GM18907 (cell line): Measurements from ENCODE around the gene JDP2.

Experiments used
- ATAC-seq: cut with Tn5 transposase; IDR thresholded peaks from one replicate; pipeline ENCODE4 v1.9.1; 2021; ENCODE audit warnings: mild to moderate bottlenecking, moderate library complexity; ENCODE audit not compliant: unreplicated experiment

JDP2 gene

DNA sequence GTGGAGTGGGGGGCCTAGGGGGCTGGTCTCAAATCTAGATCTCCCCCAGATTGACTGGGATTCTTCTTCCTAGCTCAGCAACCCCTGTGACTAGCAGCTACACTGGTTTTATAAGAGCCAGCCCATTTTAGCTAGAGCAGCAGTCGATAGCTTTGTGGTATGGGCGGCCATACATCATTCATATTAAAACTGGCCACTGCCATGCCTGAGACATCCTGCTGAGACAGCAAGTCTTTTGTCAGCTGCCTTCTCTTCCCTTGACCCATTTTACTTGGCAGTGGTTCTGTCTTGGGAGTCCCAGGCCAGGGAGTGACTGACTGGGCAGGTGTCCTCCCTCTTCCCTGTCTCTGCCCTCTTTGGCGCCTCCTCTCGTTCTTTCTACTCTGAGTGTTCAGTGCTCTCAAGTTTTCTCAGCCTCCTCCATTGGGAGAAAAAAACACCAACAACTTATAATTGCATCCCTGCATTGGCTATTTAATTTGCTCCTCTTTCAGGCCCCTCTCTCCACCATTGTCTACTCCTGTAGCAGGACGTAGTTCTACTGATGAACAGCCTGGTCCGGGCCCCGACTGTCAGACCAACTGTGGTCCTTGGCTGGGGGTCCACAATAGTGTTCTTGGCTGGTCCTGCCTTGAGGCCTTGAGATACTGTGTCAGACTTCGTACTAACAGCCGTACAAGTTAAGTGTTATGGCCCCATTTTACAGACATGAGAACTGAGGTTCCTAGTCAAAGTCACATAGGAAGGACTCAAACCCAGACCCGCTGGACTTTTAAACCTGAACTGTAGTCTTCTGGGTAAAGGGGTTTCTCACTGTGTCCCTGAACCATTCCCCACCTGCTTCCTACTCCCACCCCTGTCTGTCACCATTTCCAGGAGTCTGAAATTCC is 18.3 kb upstream of the JDP2 start:
- ATAC-seq = no peak

DNA sequence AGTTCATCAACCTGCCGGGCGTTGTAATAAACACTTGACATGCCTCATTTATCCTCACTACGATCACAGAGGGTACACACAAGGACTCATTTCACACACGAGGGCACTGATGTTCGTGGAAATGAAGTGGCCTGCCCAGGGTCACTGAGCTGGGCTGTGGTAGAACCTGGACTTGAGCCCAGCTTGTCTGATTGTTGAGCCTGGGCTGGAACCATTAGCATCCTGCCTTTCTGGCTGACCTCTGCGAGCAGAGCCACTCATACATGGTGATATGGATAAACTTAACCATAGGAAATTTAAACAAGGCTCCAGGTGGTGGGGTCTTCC is 16.6 kb upstream of the JDP2 start:
- ATAC-seq = no peak

GRCh38 chr14:75413013-75413412 is 14.8 kb upstream of the JDP2 start:
- ATAC-seq = no peak

DNA sequence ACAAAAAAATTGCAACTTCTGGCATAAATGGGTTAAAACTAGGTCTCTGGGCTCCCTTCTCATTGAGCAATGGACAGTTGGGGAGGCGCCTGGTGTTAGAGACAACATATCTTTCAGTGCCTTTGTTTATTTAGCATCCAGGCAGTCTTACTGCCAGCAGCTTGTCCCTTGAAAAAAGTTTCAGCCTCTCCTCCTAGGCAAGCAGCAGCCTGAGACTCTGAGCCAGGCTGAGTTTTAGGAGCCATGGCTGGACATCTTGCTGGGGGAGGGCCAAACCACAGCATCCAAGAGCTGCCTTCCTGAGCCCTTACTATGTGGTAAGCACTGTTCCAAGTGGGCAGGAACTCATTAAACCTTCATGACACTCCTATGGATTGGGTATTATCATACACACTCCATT is 10.1 kb upstream of the JDP2 start:
- ATAC-seq = no peak

- peak; percentile 73 for ATAC-seq
Measured at GRCh38 chr14:75418850-75419768, 8.7 kb upstream of the JDP2 start.

DNA sequence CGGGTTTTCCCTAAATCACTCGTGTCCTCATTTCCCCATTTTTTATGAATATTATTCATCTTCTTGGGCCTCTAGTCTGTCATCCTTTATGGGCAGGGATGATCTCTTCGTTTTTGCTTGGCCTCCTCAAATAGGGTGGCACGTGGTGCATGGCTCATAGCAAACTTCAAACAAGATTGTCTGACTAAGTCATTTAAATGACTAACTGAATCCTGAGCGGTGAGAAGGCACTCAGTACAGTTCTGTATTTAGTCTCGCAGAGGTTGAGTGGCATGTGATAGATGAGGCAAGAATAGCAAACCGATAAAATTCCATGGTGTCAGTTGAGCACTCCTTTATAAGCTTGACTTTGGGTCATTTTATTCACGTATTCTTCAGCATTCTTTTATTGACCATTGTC is 5.7 kb upstream of the JDP2 start:
- ATAC-seq = no peak

DNA sequence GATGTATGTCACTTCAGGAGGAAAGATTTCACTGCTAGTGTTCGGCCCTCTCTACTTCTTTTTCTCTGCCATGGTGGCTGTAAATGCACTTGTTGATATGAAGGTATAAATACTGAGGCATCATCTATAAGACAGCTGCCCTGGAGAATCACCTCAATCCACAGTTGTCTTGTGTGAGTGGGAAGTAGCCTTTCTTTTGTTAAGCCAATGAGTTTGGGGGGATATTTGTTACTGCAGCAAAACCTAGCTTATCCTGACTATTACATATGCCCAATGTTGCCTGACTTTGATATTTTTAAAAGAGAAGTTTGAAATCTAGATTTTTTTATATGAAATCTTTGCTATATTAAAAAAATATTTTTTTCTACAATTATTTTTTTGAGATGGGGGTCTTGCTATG is 3.3 kb upstream of the JDP2 start:
- ATAC-seq = no peak

- ATAC-seq = no peak
Measured at GRCh38 chr14:75425446-75425845, 2.4 kb upstream of the JDP2 start.

DNA sequence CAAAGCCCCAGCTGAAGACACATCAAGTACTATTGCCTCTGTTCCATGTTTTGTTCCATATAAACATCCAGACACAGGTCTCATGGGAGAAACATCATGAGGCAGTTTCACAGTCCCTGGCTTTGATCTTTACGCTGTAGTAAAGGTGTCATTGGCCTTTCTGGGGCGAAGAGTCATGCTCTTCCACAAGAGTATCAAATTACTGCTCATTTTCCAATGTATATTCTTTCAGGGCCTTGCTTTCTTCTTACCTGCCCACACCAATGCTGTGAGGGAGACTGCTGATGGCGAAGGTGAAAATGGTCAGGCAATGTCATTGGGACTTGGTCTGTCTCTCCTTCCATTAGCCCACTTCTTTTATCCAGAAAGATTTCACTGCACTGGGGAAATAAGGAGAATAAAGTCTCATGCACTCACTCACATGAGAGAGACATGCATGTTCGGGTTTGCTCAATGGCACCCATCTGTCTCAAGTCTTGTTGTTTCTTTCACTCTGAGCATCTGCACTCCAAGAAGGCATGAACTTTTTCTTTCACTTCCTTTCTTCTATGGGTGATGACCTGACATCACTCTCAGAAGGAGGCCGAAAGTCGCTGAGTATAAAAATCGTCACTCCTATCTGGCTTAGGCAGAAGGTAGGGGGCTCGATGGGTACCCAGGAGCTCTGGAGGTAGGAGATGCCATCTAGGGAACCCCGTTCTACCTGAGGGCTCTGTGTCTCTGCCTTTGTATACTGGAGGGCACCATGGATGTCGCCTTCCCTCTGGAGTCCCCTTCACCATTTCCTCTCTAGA is 1.3 kb upstream of the JDP2 start:
- ATAC-seq = peak; percentile 63

DNA sequence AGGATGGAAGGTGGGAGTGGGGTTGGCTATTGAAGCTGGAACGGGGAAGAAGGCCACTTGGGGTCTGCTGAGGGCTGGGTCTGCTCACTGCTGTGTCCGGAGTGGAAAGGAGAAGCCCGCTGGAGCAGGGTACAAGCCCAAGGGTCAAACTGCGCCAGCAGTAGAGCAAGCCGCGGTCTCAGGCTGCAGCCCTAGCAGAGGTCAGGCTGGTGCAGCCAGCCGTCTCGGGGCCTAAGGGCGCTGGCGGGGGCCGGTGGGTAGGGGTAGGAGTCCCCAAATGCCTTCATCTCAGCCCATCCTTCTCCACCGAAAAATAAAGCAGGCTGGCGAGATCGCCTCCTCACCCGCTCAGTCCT is 718 bp upstream of the JDP2 start:
- peak; percentile 45 for ATAC-seq

DNA sequence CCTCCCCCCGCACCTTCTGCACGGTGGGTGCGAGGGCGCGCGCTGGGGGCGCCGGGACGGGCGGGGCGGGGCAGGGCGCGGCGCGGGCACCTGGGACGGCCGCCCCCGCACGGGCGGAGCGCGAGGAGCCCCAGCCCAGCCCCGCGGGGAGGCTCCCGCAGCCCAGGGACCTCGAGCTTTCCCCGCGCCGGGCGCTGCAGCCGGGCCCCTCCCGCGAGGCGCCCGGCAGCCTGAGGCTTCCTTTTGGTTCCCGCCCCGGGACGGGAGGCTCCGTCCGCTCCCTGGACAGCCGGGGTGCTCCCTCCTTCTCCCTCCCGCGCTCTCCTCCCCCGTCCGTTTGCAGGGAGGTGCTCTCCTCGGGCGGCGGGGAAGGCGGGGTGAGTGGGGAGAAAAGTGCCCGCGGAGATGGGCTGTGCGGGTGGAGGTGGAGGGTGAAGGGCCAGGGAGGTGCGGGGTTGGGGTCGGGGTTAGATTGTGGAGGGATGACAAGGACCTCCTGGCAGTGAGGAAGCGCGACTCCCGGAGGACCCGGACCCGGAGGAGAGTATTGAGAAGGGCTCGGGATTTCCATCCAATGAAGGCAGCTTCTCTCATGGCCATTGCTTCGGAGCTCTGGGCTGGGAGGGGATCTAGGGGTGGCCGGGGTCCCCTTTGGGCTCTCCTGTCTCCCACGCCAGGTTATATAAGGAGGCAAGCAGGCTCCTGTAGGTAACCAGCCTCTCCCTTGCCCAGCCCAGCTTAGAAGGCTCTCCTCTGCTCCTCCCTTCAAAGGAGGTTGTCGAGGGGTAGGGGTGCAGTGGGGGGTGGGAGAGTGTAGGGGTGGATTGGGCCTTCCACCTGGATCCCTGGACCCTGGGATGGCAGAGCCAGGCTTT is 645 bp downstream of the JDP2 start:
- peak; percentile 14 for ATAC-seq

DNA sequence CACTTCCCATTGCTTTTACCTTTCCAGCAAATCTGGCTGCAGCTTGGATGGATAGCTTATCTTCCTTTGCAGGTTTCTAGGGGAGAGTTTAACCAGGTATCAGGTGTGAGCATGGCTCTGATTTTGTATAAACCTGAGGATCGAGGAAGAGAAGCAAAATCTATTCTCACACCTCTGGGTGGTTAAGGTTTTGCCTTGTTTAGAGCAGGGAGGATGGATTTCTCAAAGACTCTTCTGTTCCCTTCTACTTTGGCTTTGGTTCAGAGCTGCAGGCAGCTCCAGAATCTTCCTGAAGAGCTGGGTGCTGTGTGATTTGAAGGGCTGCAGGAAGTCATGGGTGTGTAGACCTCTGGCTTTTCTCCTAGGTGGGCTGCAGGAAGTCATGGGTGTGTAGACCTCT is 1.7 kb downstream of the JDP2 start:
- no peak for ATAC-seq

DNA sequence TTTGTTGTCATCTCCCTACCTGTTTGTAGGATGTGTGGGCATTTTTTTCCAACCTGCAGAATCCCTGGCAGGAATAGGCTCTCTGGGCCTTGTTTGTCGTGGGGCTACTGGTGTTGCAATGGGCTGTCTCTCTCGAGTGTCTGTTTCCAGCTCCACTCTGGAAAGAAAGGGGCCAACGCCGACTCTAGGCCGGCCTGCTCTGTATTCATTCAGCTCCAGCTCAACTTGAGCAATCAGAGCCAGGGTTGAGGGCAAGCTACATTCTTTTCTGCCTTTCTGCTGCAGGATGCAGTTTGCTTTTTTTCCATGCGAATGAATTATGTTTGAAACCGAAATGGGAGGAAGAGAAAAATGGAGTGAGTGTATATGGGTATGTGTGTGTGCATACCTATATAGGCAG is 2.3 kb downstream of the JDP2 start:
- ATAC-seq = no peak

DNA sequence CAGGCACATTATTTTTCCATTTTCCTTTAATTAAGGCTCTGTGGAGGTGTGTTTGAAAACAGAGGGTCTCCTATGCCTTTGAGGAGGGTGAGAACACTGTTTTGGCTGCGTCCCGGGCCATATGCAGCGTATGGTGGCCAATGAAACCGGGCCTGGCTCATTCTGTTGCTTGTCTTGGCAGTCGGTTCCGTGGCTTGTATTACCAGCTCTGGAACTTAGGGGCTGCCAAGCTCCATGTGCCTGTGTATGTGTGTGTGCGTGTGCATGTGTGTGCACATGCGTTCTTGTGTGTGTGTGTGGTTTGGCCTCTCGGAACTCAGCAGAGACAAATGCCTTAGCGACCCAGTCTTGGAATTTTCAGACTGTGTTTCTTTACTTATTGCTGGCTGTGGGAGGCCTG is 2.7 kb downstream of the JDP2 start:
- no peak for ATAC-seq

DNA sequence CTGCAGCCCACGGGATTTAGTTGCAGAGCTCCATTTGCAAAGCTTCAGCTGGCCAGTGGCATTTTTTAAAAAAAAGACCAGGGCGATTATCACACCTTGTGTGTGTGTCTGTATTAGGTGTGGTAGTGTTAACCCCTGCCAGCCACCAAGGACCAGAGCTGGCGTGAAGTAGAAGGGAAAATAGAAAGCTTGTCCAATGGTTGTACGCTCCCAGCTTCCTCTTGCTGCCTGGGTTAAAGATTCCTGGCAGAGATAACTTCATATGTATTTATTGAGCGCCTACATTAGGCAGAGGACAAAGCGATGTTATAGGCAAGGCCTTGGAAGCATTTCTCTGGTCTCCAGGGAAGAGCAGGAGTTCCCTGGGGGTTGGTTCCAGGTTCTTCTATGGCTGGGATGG is 3.2 kb downstream of the JDP2 start:
- no peak for ATAC-seq

- ATAC-seq = no peak
Measured at GRCh38 chr14:75431827-75432226, 4.0 kb downstream of the JDP2 start.

- ATAC-seq = no peak
Measured at GRCh38 chr14:75432411-75432810, 4.6 kb downstream of the JDP2 start.

GRCh38 chr14:75433631-75434071 is 5.8 kb downstream of the JDP2 start:
- ATAC-seq = no peak

GRCh38 chr14:75434138-75434889 is 6.5 kb downstream of the JDP2 start:
- no peak for ATAC-seq

- no peak for ATAC-seq
Measured at GRCh38 chr14:75434890-75435248, 7.0 kb downstream of the JDP2 start.
